ENCODE measurements around the gene KLF2. TPM values are rescaled to one million over a fixed set of nuclear protein-coding genes. Genes with fewer than 3 reads are reported as not detected.

Gene KLF2
- total and polyA plus RNA-seq, 10 of the 15 experiments (the other 5 are each of a cell fraction or from before 2014, with no cell fraction given), result 0.16 to 13.7 (median 1.0) TPM

DNA sequence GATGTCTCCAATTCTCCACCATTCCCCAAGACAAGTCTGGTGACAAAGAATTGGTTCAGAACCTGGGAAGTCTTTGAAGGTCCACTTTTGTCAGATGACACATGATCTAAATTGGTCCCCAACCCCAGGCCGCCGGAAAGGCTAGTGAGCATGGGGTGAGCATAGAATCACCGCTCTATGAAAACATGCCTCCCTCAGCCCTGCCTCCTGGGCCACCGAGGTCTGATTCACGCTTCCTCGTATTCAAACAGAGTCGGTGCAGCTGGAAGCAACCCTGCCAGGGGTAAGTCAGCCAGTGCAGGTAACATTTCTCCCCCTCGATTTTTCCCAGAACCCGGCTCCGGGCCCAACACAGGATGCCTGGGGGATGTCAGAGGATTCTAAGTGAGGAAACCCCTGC, 33.9 kb upstream of the KLF2 start:
- ATAC-seq (no peak), FAIRE-seq (no peak), DNase-seq (ENCODE audit: low read depth, low spot score) (no peak)
- in situ Hi-C loops (cut with MboI) (no loop called here), intact Hi-C loops (cut with micrococcal nuclease; ENCODE audit: unreplicated experiment) (no loop called here)
- H3K9me3 ChIP-seq (replicated peaks; ENCODE audit: control insufficient read depth, insufficient read depth, low read length), result peaks cover 2% of the 10 kb centered on the region; the same call in 2 of the 3 replicates
- ChIA-PET RAD21 (ENCODE audit: unreplicated experiment) (no interaction called here), CTCF (interaction anchor here (0.6 kb wide), 1 partner anchor 426 kb away, joined by 3 read pairs; no protein-coding TSS in a partner anchor), SMC1A (ENCODE audit: uncharacterized antibody, unreplicated experiment) (interaction anchor here (0.6 kb wide), 1 partner anchor 220 kb away, joined by 4 read pairs; no protein-coding TSS in a partner anchor), POLR2A (no interaction called here)
- no peak overlapping the region for H3K4me3 ChIP-seq
- WGBS (ENCODE audit: insufficient coverage, insufficient replicate concordance, low lambda C conversion rate, missing lambda C conversion rate), result 36% methylated on average over 10 of the region's 10 CpGs
- peaks cover 0 to 7% of the 10 kb centered on the region in 2 experiments; a peak in 2 of 4 replicates for H3K27me3 ChIP-seq (replicated peaks in 1 of 2; ENCODE audit: control insufficient read depth in 2 of 2, insufficient read depth in 2 of 2, low read length in 1 of 2)
- H3K4me1 ChIP-seq (ENCODE audit: control insufficient read depth, insufficient read depth, low read length), result no peaks in the 10 kb centered on the region
- H3K9ac ChIP-seq (ENCODE audit: control insufficient read depth, insufficient read depth, low read length), result no peak overlapping the region
- H3K27ac ChIP-seq (ENCODE audit: control insufficient read depth, insufficient read depth), result no peak overlapping the region
- no peaks in the 10 kb centered on the region for H3K36me3 ChIP-seq (ENCODE audit: control insufficient read depth in 2 of 2, insufficient read depth in 2 of 2, low read length in 1 of 2)
- no peaks in the 10 kb centered on the region for H4K20me1 ChIP-seq (ENCODE audit: control insufficient read depth, insufficient read depth)
- no peak overlapping the region for H3K4me2 ChIP-seq (ENCODE audit: control insufficient read depth, insufficient read depth)
- no peak overlapping the region for H2AFZ ChIP-seq (ENCODE audit: control insufficient read depth, low read depth, low read length)
- H3K79me2 ChIP-seq (ENCODE audit: control insufficient read depth, insufficient read depth, low read length), result no peaks in the 10 kb centered on the region
- BruUV-seq (replicated peaks), result no TSS peak
- TF ChIP-seq, protein P1, sequence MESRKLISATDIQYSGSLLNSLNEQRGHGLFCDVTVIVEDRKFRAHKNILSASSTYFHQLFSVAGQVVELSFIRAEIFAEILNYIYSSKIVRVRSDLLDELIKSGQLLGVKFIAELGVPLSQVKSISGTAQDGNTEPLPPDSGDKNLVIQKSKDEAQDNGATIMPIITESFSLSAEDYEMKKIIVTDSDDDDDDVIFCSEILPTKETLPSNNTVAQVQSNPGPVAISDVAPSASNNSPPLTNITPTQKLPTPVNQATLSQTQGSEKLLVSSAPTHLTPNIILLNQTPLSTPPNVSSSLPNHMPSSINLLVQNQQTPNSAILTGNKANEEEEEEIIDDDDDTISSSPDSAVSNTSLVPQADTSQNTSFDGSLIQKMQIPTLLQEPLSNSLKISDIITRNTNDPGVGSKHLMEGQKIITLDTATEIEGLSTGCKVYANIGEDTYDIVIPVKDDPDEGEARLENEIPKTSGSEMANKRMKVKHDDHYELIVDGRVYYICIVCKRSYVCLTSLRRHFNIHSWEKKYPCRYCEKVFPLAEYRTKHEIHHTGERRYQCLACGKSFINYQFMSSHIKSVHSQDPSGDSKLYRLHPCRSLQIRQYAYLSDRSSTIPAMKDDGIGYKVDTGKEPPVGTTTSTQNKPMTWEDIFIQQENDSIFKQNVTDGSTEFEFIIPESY (IDR thresholded peaks at IDR 0.05), result no peak
- TF ChIP-seq USF2 (IDR thresholded peaks at IDR 0.05; ENCODE audit: borderline replicate concordance, low read depth, low read length), result no peak
- no peak for TF ChIP-seq ZBTB11 (CRISPR knock-in tag; IDR thresholded peaks at IDR 0.05)
- no peak for TF ChIP-seq TCF3 (IDR thresholded peaks at IDR 0.05; ENCODE audit: borderline replicate concordance, insufficient read depth, low read depth, low read length)
- TF ChIP-seq RAD51 (IDR thresholded peaks at IDR 0.05), result no peak
- no peak for TF ChIP-seq FOS (IDR thresholded peaks at IDR 0.05; ENCODE audit: borderline replicate concordance, extremely low read depth, insufficient read length)
- no peak for TF ChIP-seq YBX1 (IDR thresholded peaks at IDR 0.05)
